Measurements from ENCODE around the gene ACOXL. TPM values are rescaled to one million over a fixed set of nuclear protein-coding genes. Genes with fewer than 3 reads are reported as not detected.

The ACOXL gene
- total and polyA plus RNA-seq, 4 donors = 4.4 to 32.8 (median 12.2) TPM

GRCh38 chr2:110870545-110870944 is 138.2 kb downstream of the ACOXL start:
- no peaks in the 10 kb centered on the region for H3K36me3 ChIP-seq (ENCODE audit: control insufficient read depth in 4 of 4, insufficient read depth in 4 of 4, low read length in 4 of 4)
- no peak for DNase-seq
- peaks cover 0 to 6% (median 2%) of the 10 kb centered on the region in 5 donors for H3K4me1 ChIP-seq (ENCODE audit: control insufficient read depth in 5 of 5, insufficient read depth in 5 of 5, low read length in 5 of 5)
- H3K9me3 ChIP-seq (ENCODE audit: control insufficient read depth in 4 of 4, insufficient read depth in 3 of 4, low read length in 3 of 4) = no peaks in the 10 kb centered on the region
- H3K27ac ChIP-seq (ENCODE audit: low read depth in 1 of 2, low read length in 1 of 2) = no peak overlapping the region
- H3K27me3 ChIP-seq (ENCODE audit: control insufficient read depth in 3 of 3, insufficient read depth in 3 of 3, low read length in 2 of 3) = no peaks in the 10 kb centered on the region
- no peak for ATAC-seq (ENCODE audit: insufficient read depth, low FRiP score)
- 69 to 71% methylated on average over 2 of the region's 2 CpGs for WGBS, 2 donors
- TF ChIP-seq CTCF (IDR thresholded peaks at IDR 0.05; ENCODE audit: control extremely low read depth, extremely low read depth) = no peak
- H3K4me3 ChIP-seq = no peak overlapping the region
- no peak overlapping the region for H3K9ac ChIP-seq (ENCODE audit: insufficient read depth in 1 of 2, low read length in 2 of 2)

- DNase-seq = no peak
Measured at GRCh38 chr2:110871637-110872036, 139.3 kb downstream of the ACOXL start.

GRCh38 chr2:110872521-110872920 is 140.1 kb downstream of the ACOXL start:
- Histone ChIP-seq H3K4me3 (no peak overlapping the region), H3K9ac (ENCODE audit: insufficient read depth in 1 of 2, low read length in 2 of 2) (no peak overlapping the region), H3K36me3 (ENCODE audit: control insufficient read depth in 4 of 4, insufficient read depth in 4 of 4, low read length in 4 of 4) (no peaks in the 10 kb centered on the region), H3K27me3 (ENCODE audit: control insufficient read depth in 3 of 3, insufficient read depth in 3 of 3, low read length in 2 of 3) (no peaks in the 10 kb centered on the region), H3K9me3 (ENCODE audit: control insufficient read depth in 4 of 4, insufficient read depth in 3 of 4, low read length in 3 of 4) (no peaks in the 10 kb centered on the region), H3K4me1 (ENCODE audit: control insufficient read depth in 5 of 5, insufficient read depth in 5 of 5, low read length in 5 of 5) (peaks cover 0 to 14% (median 4%) of the 10 kb centered on the region in 5 donors), H3K27ac (ENCODE audit: low read depth in 1 of 2, low read length in 1 of 2) (no peak overlapping the region)
- no peak for TF ChIP-seq CTCF (IDR thresholded peaks at IDR 0.05; ENCODE audit: control extremely low read depth, extremely low read depth)
- WGBS, 2 donors = 90 to 93% methylated on average over 4 of the region's 4 CpGs
- DNase-seq (no peak), ATAC-seq (ENCODE audit: insufficient read depth, low FRiP score) (no peak)

More at GRCh38 chr2:110871637-110872036, 139.3 kb downstream of the ACOXL start:
- no peak for ATAC-seq (ENCODE audit: insufficient read depth, low FRiP score)
- no peaks in the 10 kb centered on the region for H3K9me3 ChIP-seq (ENCODE audit: control insufficient read depth in 4 of 4, insufficient read depth in 3 of 4, low read length in 3 of 4)
- H3K36me3 ChIP-seq (ENCODE audit: control insufficient read depth in 4 of 4, insufficient read depth in 4 of 4, low read length in 4 of 4) = no peaks in the 10 kb centered on the region
- no peak for TF ChIP-seq CTCF (IDR thresholded peaks at IDR 0.05; ENCODE audit: control extremely low read depth, extremely low read depth)
- no peak overlapping the region for H3K4me3 ChIP-seq
- 80 to 87% methylated on average over 6 of the region's 6 CpGs for WGBS, 2 donors
- peaks cover 0 to 7% (median 2%) of the 10 kb centered on the region in 5 donors for H3K4me1 ChIP-seq (ENCODE audit: control insufficient read depth in 5 of 5, insufficient read depth in 5 of 5, low read length in 5 of 5)
- H3K27me3 ChIP-seq (ENCODE audit: control insufficient read depth in 3 of 3, insufficient read depth in 3 of 3, low read length in 2 of 3) = no peaks in the 10 kb centered on the region
- H3K9ac ChIP-seq (ENCODE audit: insufficient read depth in 1 of 2, low read length in 2 of 2) = no peak overlapping the region
- no peak overlapping the region for H3K27ac ChIP-seq (ENCODE audit: low read depth in 1 of 2, low read length in 1 of 2)

GRCh38 chr2:110873056-110873502 is 140.7 kb downstream of the ACOXL start:
- no peaks in the 10 kb centered on the region for H3K27me3 ChIP-seq (ENCODE audit: control insufficient read depth in 3 of 3, insufficient read depth in 3 of 3, low read length in 2 of 3)
- H3K9me3 ChIP-seq (ENCODE audit: control insufficient read depth in 4 of 4, insufficient read depth in 3 of 4, low read length in 3 of 4) = peaks cover 0 to 2% (median 0%) of the 10 kb centered on the region in 4 donors
- no peak overlapping the region for H3K4me3 ChIP-seq
- H3K9ac ChIP-seq (ENCODE audit: insufficient read depth in 1 of 2, low read length in 2 of 2) = no peak overlapping the region
- no peaks in the 10 kb centered on the region for H3K36me3 ChIP-seq (ENCODE audit: control insufficient read depth in 4 of 4, insufficient read depth in 4 of 4, low read length in 4 of 4)
- no peak for TF ChIP-seq CTCF (IDR thresholded peaks at IDR 0.05; ENCODE audit: control extremely low read depth, extremely low read depth)
- ATAC-seq (ENCODE audit: insufficient read depth, low FRiP score) (no peak), DNase-seq (no peak)
- H3K4me1 ChIP-seq (ENCODE audit: control insufficient read depth in 5 of 5, insufficient read depth in 5 of 5, low read length in 5 of 5) = peaks cover 0 to 14% (median 4%) of the 10 kb centered on the region in 5 donors
- H3K27ac ChIP-seq (ENCODE audit: low read depth in 1 of 2, low read length in 1 of 2) = no peak overlapping the region
- WGBS, 2 donors = 90 to 92% methylated on average over 9 of the region's 9 CpGs

Measured in lung (tissue), 12 donors.